ENCODE measurements around the gene VWA5B1.

The VWA5B1 gene

GRCh38 chr1:20390589-20391331, 100.1 kb downstream of the VWA5B1 start:
- no peak overlapping the region for H2BK5ac ChIP-seq (ENCODE audit: low read length)
- H3K56ac ChIP-seq (ENCODE audit: low read length), result no peak overlapping the region
- no CpG with 5 or more reads among the region's 5 CpGs for WGBS (ENCODE audit: extremely low coverage, insufficient coverage, low lambda C conversion rate)
- no peak overlapping the region for H3K4me3 ChIP-seq (ENCODE audit: low read length)
- H2BK120ac ChIP-seq (ENCODE audit: low read depth, low read length), result no peak overlapping the region
- no peak for DNase-seq
- no peaks in the 10 kb centered on the region for H3K79me2 ChIP-seq (ENCODE audit: control insufficient read depth, insufficient read depth, low read length)
- no peak overlapping the region for H2AK5ac ChIP-seq (ENCODE audit: low read length)
- no peaks in the 10 kb centered on the region for H3K36me3 ChIP-seq (ENCODE audit: control insufficient read depth, insufficient read depth, low read length)
- no peak overlapping the region for H4K5ac ChIP-seq (ENCODE audit: low read length)
- no peaks in the 10 kb centered on the region for H3K27me3 ChIP-seq (ENCODE audit: insufficient read depth, low read length, poor library complexity)
- no peak overlapping the region for H3K4me2 ChIP-seq (ENCODE audit: low read length)
- H4K8ac ChIP-seq (ENCODE audit: low read depth, low read length), result no peak overlapping the region
- no peak overlapping the region for H3K9ac ChIP-seq (ENCODE audit: low read length)
- H3K79me1 ChIP-seq (ENCODE audit: low read length), result no peaks in the 10 kb centered on the region
- no peak overlapping the region for H3K18ac ChIP-seq (ENCODE audit: low read length)
- no peak overlapping the region for H3K4ac ChIP-seq (ENCODE audit: low read depth, low read length)
- no peak overlapping the region for H3K23ac ChIP-seq (ENCODE audit: low read length)
- H3K27ac ChIP-seq (ENCODE audit: low read depth, low read length), result no peak overlapping the region
- no peak overlapping the region for H2BK15ac ChIP-seq (replicated peaks; ENCODE audit: low read depth)
- no peaks in the 10 kb centered on the region for H3K4me1 ChIP-seq (ENCODE audit: control insufficient read depth, low read depth, low read length)

- Histone ChIP-seq H2BK120ac (ENCODE audit: low read depth, low read length) (no peak overlapping the region), H3K56ac (ENCODE audit: low read length) (no peak overlapping the region), H4K8ac (ENCODE audit: low read depth, low read length) (no peak overlapping the region), H3K79me1 (ENCODE audit: low read length) (no peaks in the 10 kb centered on the region), H3K4me3 (ENCODE audit: low read length) (no peak overlapping the region), H4K5ac (ENCODE audit: low read length) (no peak overlapping the region), H3K4me1 (ENCODE audit: control insufficient read depth, low read depth, low read length) (no peaks in the 10 kb centered on the region), H3K9ac (ENCODE audit: low read length) (no peak overlapping the region), H3K18ac (ENCODE audit: low read length) (no peak overlapping the region), H2BK5ac (ENCODE audit: low read length) (no peak overlapping the region), H2BK15ac (replicated peaks; ENCODE audit: low read depth) (no peak overlapping the region), H3K36me3 (ENCODE audit: control insufficient read depth, insufficient read depth, low read length) (no peaks in the 10 kb centered on the region), H3K27me3 (ENCODE audit: insufficient read depth, low read length, poor library complexity) (peaks cover 8% of the 10 kb centered on the region), H3K23ac (ENCODE audit: low read length) (no peak overlapping the region), H3K27ac (ENCODE audit: low read depth, low read length) (no peak overlapping the region), H3K4me2 (ENCODE audit: low read length) (no peak overlapping the region), H2AK5ac (ENCODE audit: low read length) (no peak overlapping the region), H3K79me2 (ENCODE audit: control insufficient read depth, insufficient read depth, low read length) (no peaks in the 10 kb centered on the region), H3K4ac (ENCODE audit: low read depth, low read length) (no peak overlapping the region)
- WGBS (ENCODE audit: extremely low coverage, insufficient coverage, low lambda C conversion rate), result no CpG with 5 or more reads among the region's 2 CpGs
- no peak for DNase-seq
Observed at GRCh38 chr1:20395255-20395654, 104.6 kb downstream of the VWA5B1 start.

GRCh38 chr1:20398744-20399143, 108.1 kb downstream of the VWA5B1 start:
- H2BK15ac ChIP-seq (replicated peaks; ENCODE audit: low read depth), result no peak overlapping the region
- no peak for DNase-seq
- H3K56ac ChIP-seq (ENCODE audit: low read length), result no peak overlapping the region
- no CpG with 5 or more reads among the region's 4 CpGs for WGBS (ENCODE audit: extremely low coverage, insufficient coverage, low lambda C conversion rate)
- no peaks in the 10 kb centered on the region for H3K36me3 ChIP-seq (ENCODE audit: control insufficient read depth, insufficient read depth, low read length)
- H3K9ac ChIP-seq (ENCODE audit: low read length), result no peak overlapping the region
- H3K27me3 ChIP-seq (ENCODE audit: insufficient read depth, low read length, poor library complexity), result peaks cover 13% of the 10 kb centered on the region
- H3K4me1 ChIP-seq (ENCODE audit: control insufficient read depth, low read depth, low read length), result no peaks in the 10 kb centered on the region
- H3K79me1 ChIP-seq (ENCODE audit: low read length), result no peaks in the 10 kb centered on the region
- no peak overlapping the region for H4K5ac ChIP-seq (ENCODE audit: low read length)
- H3K23ac ChIP-seq (ENCODE audit: low read length), result no peak overlapping the region
- no peak overlapping the region for H2BK5ac ChIP-seq (ENCODE audit: low read length)
- no peak overlapping the region for H3K18ac ChIP-seq (ENCODE audit: low read length)
- H2AK5ac ChIP-seq (ENCODE audit: low read length), result no peak overlapping the region
- H2BK120ac ChIP-seq (ENCODE audit: low read depth, low read length), result no peak overlapping the region
- no peaks in the 10 kb centered on the region for H3K79me2 ChIP-seq (ENCODE audit: control insufficient read depth, insufficient read depth, low read length)
- no peak overlapping the region for H3K27ac ChIP-seq (ENCODE audit: low read depth, low read length)
- H3K4me2 ChIP-seq (ENCODE audit: low read length), result no peak overlapping the region
- H4K8ac ChIP-seq (ENCODE audit: low read depth, low read length), result no peak overlapping the region
- H3K4ac ChIP-seq (ENCODE audit: low read depth, low read length), result no peak overlapping the region
- H3K4me3 ChIP-seq (ENCODE audit: low read length), result no peak overlapping the region

- Histone ChIP-seq H2BK5ac (ENCODE audit: low read length) (no peak overlapping the region), H3K27ac (ENCODE audit: low read depth, low read length) (no peak overlapping the region), H2AK5ac (ENCODE audit: low read length) (no peak overlapping the region), H3K4me1 (ENCODE audit: control insufficient read depth, low read depth, low read length) (no peaks in the 10 kb centered on the region), H4K5ac (ENCODE audit: low read length) (no peak overlapping the region), H3K56ac (ENCODE audit: low read length) (no peak overlapping the region), H3K4me3 (ENCODE audit: low read length) (no peak overlapping the region), H3K23ac (ENCODE audit: low read length) (no peak overlapping the region), H3K9ac (ENCODE audit: low read length) (no peak overlapping the region), H3K36me3 (ENCODE audit: control insufficient read depth, insufficient read depth, low read length) (no peaks in the 10 kb centered on the region), H3K27me3 (ENCODE audit: insufficient read depth, low read length, poor library complexity) (peaks cover 16% of the 10 kb centered on the region), H3K4me2 (ENCODE audit: low read length) (no peak overlapping the region), H2BK15ac (replicated peaks; ENCODE audit: low read depth) (no peak overlapping the region), H4K8ac (ENCODE audit: low read depth, low read length) (no peak overlapping the region), H3K79me1 (ENCODE audit: low read length) (no peaks in the 10 kb centered on the region), H3K18ac (ENCODE audit: low read length) (no peak overlapping the region), H3K4ac (ENCODE audit: low read depth, low read length) (no peak overlapping the region), H2BK120ac (ENCODE audit: low read depth, low read length) (no peak overlapping the region), H3K79me2 (ENCODE audit: control insufficient read depth, insufficient read depth, low read length) (no peaks in the 10 kb centered on the region)
- DNase-seq, result no peak
- no CpG with 5 or more reads among the region's 7 CpGs for WGBS (ENCODE audit: extremely low coverage, insufficient coverage, low lambda C conversion rate)
Observed at GRCh38 chr1:20399196-20399595, 108.5 kb downstream of the VWA5B1 start.

GRCh38 chr1:20399606-20400180, 109.0 kb downstream of the VWA5B1 start:
- H4K8ac ChIP-seq (ENCODE audit: low read depth, low read length), result no peak overlapping the region
- H3K18ac ChIP-seq (ENCODE audit: low read length), result no peak overlapping the region
- H3K56ac ChIP-seq (ENCODE audit: low read length), result no peak overlapping the region
- H4K5ac ChIP-seq (ENCODE audit: low read length), result no peak overlapping the region
- no peaks in the 10 kb centered on the region for H3K79me2 ChIP-seq (ENCODE audit: control insufficient read depth, insufficient read depth, low read length)
- H3K27me3 ChIP-seq (ENCODE audit: insufficient read depth, low read length, poor library complexity), result peaks cover 21% of the 10 kb centered on the region
- no peak overlapping the region for H3K4me2 ChIP-seq (ENCODE audit: low read length)
- WGBS (ENCODE audit: extremely low coverage, insufficient coverage, low lambda C conversion rate), result no CpG with 5 or more reads among the region's 5 CpGs
- no peaks in the 10 kb centered on the region for H3K36me3 ChIP-seq (ENCODE audit: control insufficient read depth, insufficient read depth, low read length)
- no peak overlapping the region for H2AK5ac ChIP-seq (ENCODE audit: low read length)
- H3K23ac ChIP-seq (ENCODE audit: low read length), result no peak overlapping the region
- H2BK15ac ChIP-seq (replicated peaks; ENCODE audit: low read depth), result no peak overlapping the region
- H3K4ac ChIP-seq (ENCODE audit: low read depth, low read length), result no peak overlapping the region
- no peak overlapping the region for H3K27ac ChIP-seq (ENCODE audit: low read depth, low read length)
- H3K4me3 ChIP-seq (ENCODE audit: low read length), result no peak overlapping the region
- H2BK120ac ChIP-seq (ENCODE audit: low read depth, low read length), result no peak overlapping the region
- DNase-seq, result no peak
- no peaks in the 10 kb centered on the region for H3K79me1 ChIP-seq (ENCODE audit: low read length)
- no peak overlapping the region for H3K9ac ChIP-seq (ENCODE audit: low read length)
- no peaks in the 10 kb centered on the region for H3K4me1 ChIP-seq (ENCODE audit: control insufficient read depth, low read depth, low read length)
- H2BK5ac ChIP-seq (ENCODE audit: low read length), result no peak overlapping the region
